ENCODE measurements around the gene EPN3. TPM values are rescaled to one million over a fixed set of nuclear protein-coding genes. Genes with fewer than 3 reads are reported as not detected.

Gene EPN3
- total RNA-seq, 1 experiment from 2014 or later: 17.8 TPM

DNA sequence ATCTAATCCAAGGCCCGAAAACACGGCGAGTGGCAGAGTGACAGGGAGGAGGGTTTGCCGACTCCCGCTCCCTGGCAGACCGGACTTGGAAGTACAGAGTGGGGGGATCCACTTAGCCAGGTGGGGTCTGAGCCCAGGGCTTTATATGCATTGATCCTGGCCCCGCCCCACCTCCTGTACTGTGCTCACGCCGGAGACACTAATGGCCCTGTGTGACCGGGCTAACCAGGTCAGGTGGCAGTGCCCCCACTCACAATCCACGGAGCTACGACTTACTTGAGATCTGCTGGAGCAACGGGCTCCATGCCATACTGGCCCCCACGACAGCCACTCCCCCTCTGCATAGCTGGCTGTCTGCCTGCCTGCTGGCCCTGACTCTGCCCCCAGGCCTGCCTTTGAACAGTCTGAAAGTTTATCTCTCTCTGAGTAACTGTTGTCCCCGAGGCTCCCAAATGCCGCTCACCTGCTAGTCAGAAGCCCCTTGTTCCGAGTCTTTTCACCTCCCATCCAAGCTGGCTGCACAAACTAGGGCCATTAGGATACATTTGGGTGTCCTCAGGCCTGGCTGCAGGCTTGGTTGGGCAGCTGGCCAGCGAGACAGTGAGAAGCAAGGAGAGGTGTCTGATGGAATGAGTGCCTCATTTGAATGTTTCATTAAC is 56.0 kb downstream of the EPN3 start:
- Histone ChIP-seq H3K79me2 (ENCODE audit: insufficient read depth, low read length) (no peaks in the 10 kb centered on the region), H3K4me1 (ENCODE audit: control insufficient read depth in 1 of 2, insufficient read depth in 2 of 2, low read length in 2 of 2) (no peaks in the 10 kb centered on the region), H3K4me3 (replicated peaks in 1 of 2; ENCODE audit: low read depth in 1 of 2, low read length in 2 of 2) (no peak overlapping the region), H2AFZ (ENCODE audit: low read depth, low read length, poor library complexity, severe bottlenecking) (no peak overlapping the region), H3K4me2 (ENCODE audit: low read length) (no peak overlapping the region), H3K36me3 (ENCODE audit: control insufficient read depth in 1 of 2, insufficient read depth in 2 of 2, low read length in 2 of 2) (no peaks in the 10 kb centered on the region), H3K27ac (ENCODE audit: low read depth, low read length) (no peak overlapping the region), H3K9me2 (ENCODE audit: insufficient read depth) (no peaks in the 10 kb centered on the region), H3K9me3 (ENCODE audit: control insufficient read depth in 1 of 2, insufficient read depth in 1 of 2, low read depth in 1 of 2, low read length in 2 of 2) (no peaks in the 10 kb centered on the region), H3K9ac (ENCODE audit: low read length) (no peak overlapping the region), H4K20me1 (ENCODE audit: insufficient read depth) (no peaks in the 10 kb centered on the region), H3K27me3 (ENCODE audit: insufficient read depth, low read length) (no peaks in the 10 kb centered on the region)
- DNase-seq (ENCODE audit: low read depth, low spot score) (no peak), ATAC-seq (no peak)
- RAD21 ChIA-PET (ENCODE audit: low non-redundant PET in 1 of 2, low total read pairs in 2 of 2, uncharacterized antibody in 2 of 2, unreplicated experiment in 2 of 2): no interaction called here
- CTCF ChIA-PET: no interaction called here
- no peak for TF ChIP-seq CEBPB (IDR thresholded peaks at IDR 0.05; ENCODE audit: low read depth)
- no peak for TF ChIP-seq EGR1 (IDR thresholded peaks at IDR 0.05; ENCODE audit: low read depth)
- TF ChIP-seq SRF (IDR thresholded peaks at IDR 0.05; ENCODE audit: low read depth): no peak
- no peak for TF ChIP-seq POLR2AphosphoS5 (IDR thresholded peaks at IDR 0.05; ENCODE audit: low read depth, low read length)
- TF ChIP-seq, protein P1, sequence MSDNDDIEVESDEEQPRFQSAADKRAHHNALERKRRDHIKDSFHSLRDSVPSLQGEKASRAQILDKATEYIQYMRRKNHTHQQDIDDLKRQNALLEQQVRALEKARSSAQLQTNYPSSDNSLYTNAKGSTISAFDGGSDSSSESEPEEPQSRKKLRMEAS (IDR thresholded peaks at IDR 0.05): no peak
- no peak for TF ChIP-seq YY1 (IDR thresholded peaks at IDR 0.05; ENCODE audit: extremely low read depth, insufficient replicate concordance, low read depth, low read length)
- no peak for TF ChIP-seq JUND (IDR thresholded peaks at IDR 0.05)
- TF ChIP-seq FOSL1 (IDR thresholded peaks at IDR 0.05; ENCODE audit: low read depth): no peak
- TF ChIP-seq, protein P2, sequence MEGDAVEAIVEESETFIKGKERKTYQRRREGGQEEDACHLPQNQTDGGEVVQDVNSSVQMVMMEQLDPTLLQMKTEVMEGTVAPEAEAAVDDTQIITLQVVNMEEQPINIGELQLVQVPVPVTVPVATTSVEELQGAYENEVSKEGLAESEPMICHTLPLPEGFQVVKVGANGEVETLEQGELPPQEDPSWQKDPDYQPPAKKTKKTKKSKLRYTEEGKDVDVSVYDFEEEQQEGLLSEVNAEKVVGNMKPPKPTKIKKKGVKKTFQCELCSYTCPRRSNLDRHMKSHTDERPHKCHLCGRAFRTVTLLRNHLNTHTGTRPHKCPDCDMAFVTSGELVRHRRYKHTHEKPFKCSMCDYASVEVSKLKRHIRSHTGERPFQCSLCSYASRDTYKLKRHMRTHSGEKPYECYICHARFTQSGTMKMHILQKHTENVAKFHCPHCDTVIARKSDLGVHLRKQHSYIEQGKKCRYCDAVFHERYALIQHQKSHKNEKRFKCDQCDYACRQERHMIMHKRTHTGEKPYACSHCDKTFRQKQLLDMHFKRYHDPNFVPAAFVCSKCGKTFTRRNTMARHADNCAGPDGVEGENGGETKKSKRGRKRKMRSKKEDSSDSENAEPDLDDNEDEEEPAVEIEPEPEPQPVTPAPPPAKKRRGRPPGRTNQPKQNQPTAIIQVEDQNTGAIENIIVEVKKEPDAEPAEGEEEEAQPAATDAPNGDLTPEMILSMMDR (IDR thresholded peaks at IDR 0.05 in 2 of 3, conservative IDR thresholded peaks at IDR 0.05 in 1 of 3; ENCODE audit: borderline replicate concordance in 1 of 3, insufficient read depth in 1 of 3, low read depth in 2 of 3, low read length in 2 of 3): no peak
- no peak for TF ChIP-seq ZFX (IDR thresholded peaks at IDR 0.05)
- intact Hi-C loops (cut with micrococcal nuclease): no loop called here
- POLR2A ChIA-PET: no interaction called here
- BruUV-seq (replicated peaks): no TSS peak
